T-helper 1 cell treated with Interleukin-12 subunit alpha and Interleukin-12 subunit beta and Interleukin-4 antibody, amounts not matched to agents 30 ng/mL and 1 ng/mL, for 36 hours (primary cell): ENCODE results near the gene VPS33A. TPM values are rescaled to one million over a fixed set of nuclear protein-coding genes. Genes with fewer than 3 reads are reported as not detected.
"Not testable (repeated sequence)": the region's sequence is repeated elsewhere in the genome, so short reads cannot be mapped to it uniquely, and the experiment has no call there.

Source experiments
- intact Hi-C: fragments of 100-400 bp; cut with micrococcal nuclease; formaldehyde crosslinking; loops from one replicate; pipeline ENCODE4 v1.15.1; 2024
- total RNA-seq: library from RNA; stranded (reverse); gene quantifications from 2 replicates; pipeline ENCODE4 v1.2.3, GENCODE V29; 2022

VPS33A gene
- total RNA-seq: 31.9 and 32.8 TPM in 2 replicates

DNA sequence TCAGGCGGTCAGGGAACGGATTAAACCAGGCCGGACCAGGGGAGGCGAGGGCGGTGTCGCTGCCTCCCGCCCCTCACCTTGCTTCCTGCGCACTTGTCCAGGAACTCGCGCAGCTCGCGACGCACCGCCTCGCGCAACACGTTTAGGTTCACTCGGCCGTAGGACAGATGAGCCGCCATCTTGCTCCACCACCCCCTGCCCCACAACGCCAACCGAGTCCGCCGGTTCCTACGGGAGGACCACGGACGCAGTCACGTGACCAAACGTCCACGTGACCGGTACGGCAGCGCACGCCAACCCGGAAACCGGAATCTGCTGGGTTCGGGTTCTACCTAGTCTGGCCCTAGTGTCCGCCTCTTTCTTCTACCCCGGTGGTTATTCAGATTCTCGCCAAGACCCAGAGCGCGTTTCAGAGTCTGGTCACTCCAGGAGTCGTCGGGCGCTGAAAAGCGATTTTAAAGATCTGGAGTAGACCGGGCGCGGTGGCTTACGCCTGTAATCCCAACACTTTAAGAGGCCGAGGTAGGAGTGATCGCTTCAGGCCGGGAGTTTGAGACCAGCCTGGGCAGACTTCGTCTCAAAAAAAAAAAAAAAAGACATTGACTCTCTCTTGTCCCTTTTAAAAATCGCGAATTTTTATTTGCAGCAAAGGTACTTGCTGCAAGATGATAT lies at the start of gene VPS33A:
Gene VPS33A (minus strand): TSS at position 265 of the 672 bp plus-strand sequence. CDS start 86 bp downstream, at position 179.
- intact Hi-C loops: loop anchor here (1.0 to 10.0 kb wide), 12 partner anchors 22 to 914 kb away; partner anchors contain the start of genes ANAPC5, CFAP251, DENR and DIABLO

DNA sequence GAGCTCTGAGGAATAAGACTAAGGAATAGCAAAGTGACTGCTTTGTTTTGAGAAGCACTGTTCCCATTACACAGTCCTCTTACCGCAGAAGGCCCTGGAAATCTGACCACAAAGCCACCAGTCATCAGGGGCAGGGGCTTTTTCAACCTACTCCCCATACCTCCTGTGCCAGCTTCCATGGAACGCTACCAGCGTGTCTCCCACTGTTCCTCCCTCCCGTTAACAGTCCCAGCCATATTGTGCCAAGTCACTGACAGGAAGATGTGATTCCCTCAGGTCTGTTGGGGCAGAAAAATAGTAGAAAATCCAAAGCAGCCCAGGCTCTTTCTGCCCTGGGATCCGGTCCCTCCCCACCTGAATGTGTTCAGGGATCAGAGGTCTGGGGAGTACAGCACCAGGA lies 46.6 kb upstream of the VPS33A start:
- intact Hi-C loops: no loop called here

DNA sequence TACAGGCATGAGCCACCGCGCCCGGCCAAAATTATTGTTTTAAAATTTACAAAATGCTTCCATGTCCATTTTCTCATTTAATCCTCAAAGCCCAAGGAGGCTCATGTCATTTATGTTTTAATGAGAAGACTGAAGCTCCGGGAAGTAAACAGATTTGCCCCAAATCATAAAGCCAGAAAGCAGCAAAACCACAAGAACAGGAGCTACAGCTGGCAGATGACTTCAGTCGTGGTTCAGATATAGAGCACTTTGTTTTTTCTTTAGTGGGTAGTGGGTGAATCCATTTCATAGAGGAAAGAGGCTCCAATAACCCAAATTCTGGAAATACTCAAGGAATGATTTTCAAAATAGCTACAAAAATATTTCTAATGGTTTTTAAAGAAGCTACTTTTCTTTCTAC lies 45.4 kb upstream of the VPS33A start:
- intact Hi-C loops: no loop called here

DNA sequence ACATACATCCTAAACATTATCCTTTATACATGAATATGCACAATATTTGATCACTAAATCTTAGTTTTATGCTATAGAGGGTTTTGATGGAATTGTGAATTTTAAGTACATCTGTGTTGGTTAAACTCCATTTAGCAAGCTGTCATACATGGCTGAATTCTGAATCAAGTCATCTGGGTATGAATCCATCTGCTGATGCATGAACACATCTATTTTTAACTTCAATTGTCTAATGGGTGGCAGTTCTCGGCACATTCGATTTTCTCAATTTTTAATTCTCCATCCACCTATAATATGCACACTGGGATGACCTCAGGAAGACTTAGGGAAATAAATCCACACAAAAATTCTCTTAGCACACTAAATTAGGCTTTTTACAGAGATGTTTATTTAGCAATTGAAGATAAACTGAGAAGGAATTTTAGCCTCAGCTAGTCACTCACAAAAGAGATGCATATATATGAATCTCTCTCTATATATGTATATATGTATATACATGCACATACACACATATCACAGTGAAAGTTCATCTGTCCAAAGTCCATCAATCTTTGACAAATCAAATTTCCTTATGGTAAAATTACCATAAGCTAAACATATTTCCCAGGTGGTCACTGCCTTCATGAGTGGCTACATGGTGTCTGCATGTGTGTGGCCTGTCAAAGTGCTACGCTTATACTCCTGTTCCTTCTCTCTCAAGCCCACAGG lies 44.5 kb upstream of the VPS33A start:
- intact Hi-C loops: no loop called here

DNA sequence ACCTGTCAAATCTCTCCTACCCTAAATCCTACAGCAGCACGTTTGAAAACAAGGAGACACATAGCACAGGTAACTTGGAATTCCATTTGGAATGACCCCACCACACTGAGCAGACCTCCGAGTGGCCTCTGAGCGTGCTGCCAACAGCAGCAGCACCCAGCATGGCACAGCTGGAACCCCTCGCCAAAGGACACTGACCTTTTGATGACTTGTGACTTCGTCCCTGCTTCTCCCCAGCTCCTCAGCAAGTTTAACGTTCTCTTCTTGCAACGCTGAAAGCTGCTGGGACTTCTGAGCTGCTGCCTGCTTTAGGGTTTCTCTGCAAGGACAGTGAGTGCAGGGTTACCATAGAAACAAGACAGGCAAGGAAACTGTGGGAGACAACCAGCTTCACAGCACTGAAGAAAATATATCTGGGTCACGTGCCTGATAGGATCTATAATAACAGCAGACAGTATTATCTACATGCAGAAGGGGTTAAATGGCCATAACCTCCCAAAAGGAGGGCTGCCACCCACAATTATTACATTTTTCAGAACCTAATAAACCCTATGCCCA lies 43.3 kb upstream of the VPS33A start:
- intact Hi-C loops: no loop called here

DNA sequence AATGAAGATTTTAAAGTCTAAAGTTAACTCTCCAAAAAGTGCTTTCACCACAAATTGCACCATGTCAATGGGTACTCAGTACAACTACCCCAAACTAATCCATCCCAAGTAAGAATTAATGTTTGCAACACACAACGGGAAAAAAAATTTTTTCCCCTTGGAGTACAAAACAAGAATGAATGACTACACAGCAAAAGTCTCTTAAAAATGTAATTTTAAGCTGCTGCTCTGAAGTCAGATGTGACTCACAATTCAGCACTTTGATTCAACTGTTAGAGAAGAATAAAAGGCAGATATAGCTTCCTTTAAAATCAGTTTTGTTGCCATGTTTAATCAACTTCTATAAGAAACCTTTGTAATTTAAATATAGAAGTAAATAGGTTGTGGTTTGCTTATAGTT lies 42.5 kb upstream of the VPS33A start:
- intact Hi-C loops: no loop called here

DNA sequence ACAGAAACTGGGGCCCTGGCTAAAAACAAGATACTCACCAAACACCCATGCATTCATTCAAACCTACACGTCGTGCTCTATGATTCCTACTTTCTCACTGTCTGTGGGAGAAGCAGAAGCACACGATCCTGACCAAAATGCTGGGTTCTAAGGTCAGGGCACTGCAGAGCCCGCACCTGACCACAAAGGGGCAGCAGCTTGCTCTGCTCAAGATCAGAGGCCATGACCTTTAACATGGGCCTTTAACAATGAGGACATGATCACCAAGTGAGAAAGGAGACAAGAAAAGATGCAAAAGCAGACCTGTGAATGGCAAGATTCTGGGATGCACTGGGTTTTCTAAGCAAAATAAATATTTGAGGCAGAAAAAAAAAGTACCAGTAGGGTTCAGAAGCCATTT lies 40.1 kb upstream of the VPS33A start:
- intact Hi-C loops: no loop called here

DNA sequence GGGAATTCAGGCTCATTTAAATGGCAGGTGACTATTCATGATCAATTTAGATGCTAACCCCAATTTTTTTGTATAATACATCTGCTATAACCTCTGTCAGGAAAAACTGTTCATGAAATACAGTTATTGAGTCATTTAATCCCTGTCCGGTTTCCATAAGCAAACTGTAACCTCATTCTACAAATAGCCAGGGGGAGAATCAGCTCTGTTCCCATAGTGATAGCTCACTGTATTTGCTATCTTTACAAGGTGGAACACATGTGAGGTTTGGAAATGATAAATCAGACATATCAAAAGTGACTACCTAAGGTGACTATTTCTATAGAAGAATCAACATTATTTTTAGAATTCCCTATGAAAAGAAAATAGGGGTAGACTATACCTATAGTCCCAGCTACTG lies 38.6 kb upstream of the VPS33A start:
- intact Hi-C loops: no loop called here

DNA sequence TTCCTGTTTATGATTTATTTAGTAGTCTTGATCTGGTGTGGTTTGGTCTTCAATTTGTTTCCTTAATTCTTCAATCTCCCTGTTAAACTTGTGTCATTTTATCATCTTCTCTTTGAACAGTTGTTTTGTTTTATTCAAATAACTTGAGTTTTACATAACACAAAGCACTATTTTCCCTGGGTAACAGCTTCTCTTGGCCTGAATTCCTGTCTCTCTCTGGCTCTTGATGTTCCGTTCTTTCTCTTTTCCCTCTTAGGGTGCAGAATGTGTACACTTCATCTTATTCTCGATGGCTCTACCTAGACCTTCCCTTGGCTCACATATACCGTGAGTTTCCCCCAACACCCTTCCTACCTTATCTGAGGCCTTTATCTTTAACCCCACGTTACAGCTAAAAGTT lies 36.8 kb upstream of the VPS33A start:
- intact Hi-C loops: no loop called here

DNA sequence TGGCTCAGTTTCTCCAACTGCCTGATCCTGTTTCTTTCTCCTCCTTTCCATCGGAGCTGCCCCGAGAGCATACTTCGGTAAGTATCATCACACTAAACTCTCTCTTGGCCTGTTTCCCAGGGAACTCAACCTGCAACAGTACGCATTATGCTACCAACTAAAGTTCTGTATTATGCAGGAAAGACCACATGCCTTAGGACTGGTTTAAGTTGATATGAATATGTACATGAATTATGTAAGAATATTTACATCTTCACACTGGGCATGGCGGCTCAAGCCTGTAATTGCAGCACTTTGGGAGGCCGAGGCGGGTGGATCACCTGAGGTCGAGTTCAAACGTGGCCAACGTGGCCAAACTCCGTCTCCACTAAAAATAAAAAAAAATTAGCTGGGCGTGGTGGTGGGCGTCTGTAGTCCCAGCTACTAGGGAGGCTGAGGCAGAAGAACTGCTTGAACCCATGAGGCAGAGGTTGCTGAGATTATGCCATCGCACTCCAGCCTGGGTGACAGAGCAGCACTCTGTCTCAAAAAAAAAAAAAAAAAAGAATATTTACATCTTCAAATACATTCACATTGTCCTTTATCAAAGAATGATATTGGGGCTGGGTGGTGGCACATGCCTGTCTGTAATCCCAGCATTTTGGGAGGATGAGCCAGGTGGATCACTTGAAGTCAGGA lies 31.9 kb upstream of the VPS33A start:
- intact Hi-C loops: no loop called here

DNA sequence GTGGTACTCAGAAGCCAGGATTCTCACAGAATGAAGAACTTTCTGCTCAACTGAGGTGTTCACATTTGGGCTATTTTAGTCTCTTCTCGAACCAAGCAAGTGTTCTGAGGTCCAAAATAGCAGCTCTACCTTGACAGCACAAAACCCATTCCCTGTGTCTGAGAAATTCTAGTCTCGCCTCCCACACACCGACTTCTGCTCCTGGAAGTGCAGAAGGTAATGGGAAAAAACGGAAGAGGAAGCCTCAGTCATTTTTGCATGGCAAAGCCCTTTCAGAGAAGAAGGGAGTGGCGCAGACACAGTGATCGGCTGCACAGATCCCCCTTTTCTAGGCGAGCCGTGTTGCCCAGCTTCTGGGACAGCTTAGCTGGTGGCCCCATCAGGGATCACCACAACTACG lies 31.2 kb upstream of the VPS33A start:
- intact Hi-C loops: no loop called here

DNA sequence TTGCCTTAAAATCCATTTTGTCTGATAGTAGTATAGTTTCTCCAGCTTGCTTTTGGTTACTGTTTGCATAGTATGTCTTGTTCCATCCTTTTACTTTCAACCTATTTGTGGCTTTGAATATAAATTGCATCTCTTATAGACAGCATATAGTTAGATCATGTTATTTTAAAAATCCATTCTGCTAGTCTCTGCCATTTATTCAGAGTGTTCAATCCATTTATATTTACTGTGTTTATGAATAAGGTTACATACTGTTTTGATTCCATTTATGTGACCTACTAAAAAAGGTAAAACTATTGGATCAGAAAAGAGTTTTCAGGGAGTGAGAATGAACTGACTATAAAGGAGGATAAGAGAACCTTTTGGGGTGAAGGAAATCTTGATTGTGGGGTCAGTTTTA lies 29.6 kb upstream of the VPS33A start:
- intact Hi-C loops: no loop called here

DNA sequence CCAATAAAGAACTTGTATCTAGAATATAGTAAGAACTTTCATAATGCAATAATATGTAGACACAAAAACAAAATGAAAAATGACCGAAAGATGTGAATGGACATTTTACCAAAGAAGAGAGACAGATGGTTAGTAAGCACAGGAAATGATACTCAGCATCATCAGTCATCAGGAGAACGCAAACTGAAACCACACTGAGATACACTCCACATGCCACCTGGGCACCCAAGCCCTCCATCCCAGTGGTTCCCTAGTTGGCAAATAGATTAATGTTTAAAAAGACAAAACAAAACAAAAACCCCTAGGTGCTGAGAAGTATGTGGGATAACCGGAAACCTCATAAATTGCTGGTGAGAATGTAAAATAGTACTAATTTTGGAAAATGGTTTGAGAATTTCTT lies 26.8 kb upstream of the VPS33A start:
- intact Hi-C loops: no loop called here

DNA sequence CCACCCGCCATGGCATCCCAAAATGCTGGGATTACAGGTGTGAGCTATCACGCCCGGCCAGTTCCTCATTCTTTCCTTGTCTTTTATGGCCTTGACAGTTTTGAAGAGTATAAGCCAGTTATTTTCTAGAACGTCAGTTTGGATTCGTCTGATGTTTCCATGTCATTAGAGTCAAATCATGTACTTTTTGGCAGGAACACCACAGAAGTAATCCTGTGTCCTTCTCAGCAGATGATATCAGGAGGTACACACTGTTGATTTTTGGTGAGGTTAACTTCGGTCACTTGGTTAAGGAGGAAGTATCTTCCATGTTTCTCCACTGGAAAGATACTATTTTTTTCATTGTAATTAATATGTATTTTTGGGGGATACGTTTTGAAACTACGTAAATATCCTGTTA lies 25.1 kb upstream of the VPS33A start:
- intact Hi-C loops: no loop called here

DNA sequence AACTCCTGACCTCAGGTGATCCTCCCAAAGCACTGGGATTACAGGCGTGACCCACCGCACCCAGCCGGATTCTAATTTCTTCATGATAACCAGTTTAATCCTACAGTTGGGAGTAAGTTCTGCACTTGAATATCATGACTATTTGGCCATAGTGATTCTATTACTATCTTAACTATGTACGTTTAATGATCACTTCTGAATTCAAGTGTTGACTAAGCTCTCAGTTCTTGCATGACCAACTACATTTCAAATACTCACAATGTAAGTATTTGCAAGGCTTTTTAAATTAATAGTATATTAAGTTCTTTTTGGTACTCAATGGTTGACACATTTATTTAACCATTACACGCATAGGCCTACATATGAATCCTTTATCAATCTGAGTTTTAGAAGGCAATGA lies 17.4 kb upstream of the VPS33A start:
- intact Hi-C loops: no loop called here

DNA sequence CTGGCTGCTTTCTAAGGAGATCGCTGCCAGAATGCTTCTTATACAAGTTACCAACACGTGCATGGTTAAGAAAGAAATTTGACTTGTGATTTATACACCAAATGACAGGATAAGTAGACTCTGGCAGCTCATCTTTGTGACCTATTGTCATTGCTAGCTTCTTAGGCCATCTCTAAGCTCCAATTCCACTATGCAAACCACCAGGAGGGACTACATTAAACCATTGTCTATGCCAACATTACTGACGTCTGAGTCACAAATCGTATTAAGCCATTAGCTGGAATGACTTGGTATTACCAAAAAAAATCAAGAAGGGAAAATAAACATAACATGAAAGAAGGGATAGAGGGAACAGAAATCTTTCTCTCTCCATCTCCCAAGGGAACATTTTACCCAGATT lies 15.8 kb upstream of the VPS33A start:
- intact Hi-C loops: no loop called here

DNA sequence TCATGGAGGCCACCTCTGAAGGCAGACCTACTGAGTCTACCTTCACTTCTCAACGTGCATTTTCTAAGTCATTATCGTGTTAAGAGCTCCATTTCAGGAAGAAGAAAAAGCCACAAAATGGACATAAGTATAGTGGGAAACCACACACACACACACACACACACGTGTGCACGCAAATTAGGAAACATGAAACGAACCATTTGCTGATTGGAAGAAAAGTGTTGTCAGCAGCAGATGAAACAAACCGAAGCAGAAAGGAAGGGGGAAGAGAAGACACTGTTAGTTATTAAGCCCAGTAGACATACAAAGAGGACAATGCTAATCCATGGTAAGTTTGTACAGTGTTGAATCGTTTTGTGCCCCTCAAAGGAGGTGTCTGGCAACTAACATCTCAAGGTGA lies 9.9 kb upstream of the VPS33A start:
- intact Hi-C loops: no loop called here

DNA sequence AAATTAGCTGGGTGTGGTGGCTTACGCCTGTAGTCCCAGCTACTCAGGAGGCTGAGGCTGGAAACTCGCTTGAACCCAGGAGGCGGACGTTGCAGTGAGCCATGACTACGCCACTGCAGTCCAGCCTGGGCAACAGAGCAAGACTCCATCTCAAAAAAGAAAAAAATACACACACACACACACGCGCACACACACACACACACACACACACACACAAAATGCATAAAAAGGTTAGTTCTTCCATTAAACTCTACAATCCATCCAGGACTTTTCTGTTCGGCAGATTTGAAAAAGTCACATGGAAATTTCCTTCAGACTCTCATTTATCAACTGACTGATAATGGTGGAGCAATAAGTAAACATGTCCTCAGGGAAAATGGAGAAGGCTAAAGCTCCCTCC lies 9.2 kb upstream of the VPS33A start:
- intact Hi-C loops: no loop called here

DNA sequence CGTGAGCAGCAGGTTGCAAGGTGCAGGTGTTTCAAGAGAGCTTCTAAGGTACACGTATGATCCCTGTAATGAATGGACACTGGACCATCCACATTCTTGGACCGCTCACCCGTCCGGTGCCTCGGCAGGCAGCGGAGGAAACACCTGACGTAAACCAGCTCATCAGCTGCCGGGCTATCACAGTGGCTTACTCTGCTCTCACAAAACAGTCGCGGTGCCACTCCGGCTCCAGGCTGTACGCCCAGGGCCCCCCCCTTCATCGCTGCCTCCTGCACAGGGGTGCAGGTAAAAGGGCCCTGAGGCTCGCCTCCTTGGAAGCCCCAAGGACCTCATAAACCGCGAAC lies 436 bp downstream of the VPS33A start:
- intact Hi-C loops: loop anchor here (1.0 to 10.0 kb wide), 12 partner anchors 22 to 914 kb away; partner anchors contain the start of genes ANAPC5, CFAP251, DENR and DIABLO

DNA sequence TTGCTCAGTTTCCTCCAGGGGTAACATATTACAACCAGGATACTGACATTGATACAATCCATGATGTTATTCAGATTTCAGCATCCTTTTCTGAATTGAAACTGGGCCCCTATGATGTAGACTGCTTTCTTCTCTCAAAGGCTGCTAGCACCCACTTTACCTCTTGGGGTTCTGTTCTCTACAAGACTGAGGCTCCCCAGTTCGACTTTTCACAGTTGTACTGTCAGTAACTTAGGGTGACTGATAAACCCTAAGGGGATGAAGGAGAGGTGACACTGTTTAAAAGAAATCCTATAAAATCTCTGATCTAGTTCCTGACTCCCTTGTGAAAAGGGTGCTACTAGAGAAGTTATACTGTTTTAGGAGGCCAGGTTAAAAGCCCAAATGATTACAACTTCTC lies 818 bp downstream of the VPS33A start:
- intact Hi-C loops: loop anchor here (5.0 to 10.0 kb wide), 3 partner anchors 133 to 629 kb away; partner anchors contain the start of genes CFAP251 and VPS37B

DNA sequence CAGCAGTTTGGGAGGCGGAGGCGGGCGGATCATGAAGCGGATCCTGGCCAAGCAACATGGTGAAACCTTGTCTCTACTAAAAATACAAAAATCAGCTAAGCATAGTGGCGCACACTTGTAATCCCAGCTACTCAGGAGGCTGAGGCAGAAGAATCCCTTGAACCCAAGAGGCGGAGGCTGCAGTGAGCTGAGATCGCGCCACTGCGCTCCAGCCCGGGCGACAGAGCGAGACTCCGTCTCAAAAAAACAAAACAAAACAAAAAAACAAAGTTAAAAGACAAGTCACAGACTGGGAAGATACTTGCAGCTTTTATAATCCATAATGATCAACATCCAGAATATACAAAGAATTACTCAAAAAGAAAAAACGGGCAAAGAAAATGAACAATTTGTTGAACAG lies 5.6 kb downstream of the VPS33A start:
- intact Hi-C loops: loop anchor here (10.0 kb wide), 2 partner anchors 346 to 634 kb away; partner anchors contain the start of genes CFAP251 and VPS37B

DNA sequence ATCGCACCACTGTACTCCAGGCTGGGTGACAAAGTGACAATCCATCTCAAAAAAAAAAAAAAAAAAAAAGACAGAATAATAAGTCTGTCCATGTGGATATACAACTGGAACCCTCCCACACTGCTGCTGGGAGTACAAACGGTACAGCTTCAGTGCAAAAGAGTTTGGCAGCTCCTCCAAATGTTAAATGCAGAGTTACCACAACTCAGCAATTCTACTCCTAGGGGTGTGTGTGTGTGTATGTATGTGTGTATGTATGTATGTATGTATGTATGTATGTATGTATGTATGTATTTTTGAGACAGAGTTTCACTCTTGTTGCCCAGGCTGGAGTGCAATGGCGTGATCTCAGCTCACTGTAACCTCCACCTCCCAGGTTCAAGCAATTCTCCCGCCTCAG lies 7.4 kb downstream of the VPS33A start:
- intact Hi-C loops: not testable (repeated sequence)
